CD4-positive, alpha-beta T cell (primary cell): ENCODE results near the gene TFR2. TPM values are rescaled to one million over a fixed set of nuclear protein-coding genes. Genes with fewer than 3 reads are reported as not detected.

Source experiments
- ATAC-seq: fragments of 200-7000 bp; cut with Tn5 transposase; one replicate; pipeline ENCODE4 v1.10.0; 2022; ENCODE audit warnings: mild to moderate bottlenecking; ENCODE audit not compliant: poor library complexity
- CTCF ChIA-PET: fragments of 350-600 bp; sonication (Branson Sonifier 250); formaldehyde crosslinking; loops from one replicate; lab custom pipeline; 2021; ENCODE audit warnings: antibody characterized with exemption, inconsistent platforms; lab: Charles Lee
- POLR2A ChIA-PET: fragments of 350-600 bp; sonication (Branson Sonifier 250); formaldehyde crosslinking; loops from one replicate; lab custom pipeline; 2021; ENCODE audit warnings: antibody characterized with exemption, inconsistent platforms; lab: Charles Lee
- DNase-seq, 14 experiments: peaks; one replicate each; pipeline ENCODE4 v3.0.0-alpha.2; 2013 to 2020; ENCODE audit warnings: mixed read lengths in 2 of 14
- H3K27ac ChIP-seq, 2 donors: one replicate each; pipeline versions ENCODE4 v1.5.1 to v1.7.0; 2013; ENCODE audit warnings: low read length in 2 of 2, low read depth in 1 of 2, mild to moderate bottlenecking in 1 of 2
- H3K27me3 ChIP-seq, 2 experiments: 1 replicate in 1 of 2; 2 replicates in 1 of 2; pipeline versions ENCODE4 v1.6.1 to v1.7.0; 2013; ENCODE audit warnings: low read length in 2 of 2, control low read depth in 1 of 2, mild to moderate bottlenecking in 1 of 2, moderate library complexity in 1 of 2; ENCODE audit not compliant: insufficient read depth in 2 of 2, control insufficient read depth in 1 of 2
- H3K36me3 ChIP-seq: one replicate; pipeline ENCODE4 v1.6.1; 2013; ENCODE audit warnings: low read length, control low read depth; ENCODE audit not compliant: insufficient read depth
- H3K4me1 ChIP-seq: one replicate; pipeline ENCODE4 v1.6.1; 2013; ENCODE audit warnings: low read length, control low read depth; ENCODE audit not compliant: insufficient read depth
- H3K4me3 ChIP-seq: one replicate; pipeline ENCODE4 v1.5.1; 2013; ENCODE audit warnings: mild to moderate bottlenecking, low read length, moderate library complexity
- H3K9me3 ChIP-seq, 2 experiments: 1 replicate in 1 of 2; 2 replicates in 1 of 2; pipeline versions ENCODE4 v1.6.1 to v1.7.0; 2013; ENCODE audit warnings: low read length in 2 of 2, mild to moderate bottlenecking in 2 of 2, control low read depth in 1 of 2, moderate library complexity in 1 of 2; ENCODE audit not compliant: control insufficient read depth in 1 of 2, insufficient read depth in 1 of 2
- H3K27ac Mint-ChIP-seq: one replicate; pipeline ENCODE4 v1.8.0; 2020; ENCODE audit warnings: mixed read lengths
- H3K27me3 Mint-ChIP-seq: one replicate; pipeline ENCODE4 v1.8.0; 2021; ENCODE audit warnings: mixed read lengths
- H3K36me3 Mint-ChIP-seq: one replicate; pipeline ENCODE4 v1.8.0; 2021; ENCODE audit warnings: low read depth, mixed read lengths
- H3K4me1 Mint-ChIP-seq: one replicate; pipeline ENCODE4 v1.8.0; 2021; ENCODE audit warnings: low read depth, mixed read lengths
- H3K4me3 Mint-ChIP-seq: one replicate; pipeline ENCODE4 v1.8.0; 2020; ENCODE audit warnings: mild to moderate bottlenecking, mixed read lengths
- H3K9me3 Mint-ChIP-seq: one replicate; pipeline ENCODE4 v1.8.0; 2020; ENCODE audit warnings: mixed read lengths
- intact Hi-C, 2 experiments: fragments of 100-400 bp; cut with DNase I in 1 of 2; cut with micrococcal nuclease in 1 of 2; formaldehyde crosslinking; loops; one replicate each; pipeline versions ENCODE4 v1.15.1 to v1.9.0; 2023 to 2025; cut with DNase I, micrococcal nuclease
- total RNA-seq, 174 experiments: library from RNA in 2 of 174; stranded (reverse) in 2 of 174; gene quantifications; one replicate each; pipeline ENCODE4 v1.2.3 and lab custom pipeline; 2021 to 2026
- TF ChIP-seq, protein P1 (sequence below): fragments of 200-600 bp; IDR thresholded peaks from one replicate; pipeline ENCODE4 v1.8.0; 2022; ENCODE audit warnings: antibody characterized with exemption, mild to moderate bottlenecking

The TFR2 gene
- total RNA-seq, 2 experiments from 2014 or later = 1.7 to 2.3 TPM

DNA sequence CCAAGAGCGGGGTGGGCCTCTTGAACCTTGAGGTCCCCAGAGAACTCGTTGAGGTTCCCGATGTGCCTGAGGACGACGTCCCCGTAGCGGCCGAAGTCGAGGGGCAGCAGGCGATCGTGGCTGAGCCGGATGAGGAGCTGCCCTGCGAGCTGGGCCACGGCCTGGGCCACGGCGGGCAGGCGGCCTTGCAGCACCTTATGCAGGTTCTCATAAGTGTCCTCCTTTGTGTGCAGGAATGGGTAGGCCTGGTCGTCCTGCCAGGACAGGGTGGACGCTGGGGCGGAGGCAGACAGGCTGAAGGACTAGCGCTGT is 14.2 kb downstream of the TFR2 start:
- TF ChIP-seq, protein P1, sequence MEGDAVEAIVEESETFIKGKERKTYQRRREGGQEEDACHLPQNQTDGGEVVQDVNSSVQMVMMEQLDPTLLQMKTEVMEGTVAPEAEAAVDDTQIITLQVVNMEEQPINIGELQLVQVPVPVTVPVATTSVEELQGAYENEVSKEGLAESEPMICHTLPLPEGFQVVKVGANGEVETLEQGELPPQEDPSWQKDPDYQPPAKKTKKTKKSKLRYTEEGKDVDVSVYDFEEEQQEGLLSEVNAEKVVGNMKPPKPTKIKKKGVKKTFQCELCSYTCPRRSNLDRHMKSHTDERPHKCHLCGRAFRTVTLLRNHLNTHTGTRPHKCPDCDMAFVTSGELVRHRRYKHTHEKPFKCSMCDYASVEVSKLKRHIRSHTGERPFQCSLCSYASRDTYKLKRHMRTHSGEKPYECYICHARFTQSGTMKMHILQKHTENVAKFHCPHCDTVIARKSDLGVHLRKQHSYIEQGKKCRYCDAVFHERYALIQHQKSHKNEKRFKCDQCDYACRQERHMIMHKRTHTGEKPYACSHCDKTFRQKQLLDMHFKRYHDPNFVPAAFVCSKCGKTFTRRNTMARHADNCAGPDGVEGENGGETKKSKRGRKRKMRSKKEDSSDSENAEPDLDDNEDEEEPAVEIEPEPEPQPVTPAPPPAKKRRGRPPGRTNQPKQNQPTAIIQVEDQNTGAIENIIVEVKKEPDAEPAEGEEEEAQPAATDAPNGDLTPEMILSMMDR = no peak
- ChIA-PET POLR2A (interaction anchor here (0.7 to 3.5 kb wide), 13 partner anchors 15 to 248 kb away, joined by 3 to 40 read pairs (median 5); partner anchors contain the start of genes AGFG2, FBXO24, GNB2 and LRCH4), CTCF (interaction anchor here (1.5 to 3.0 kb wide), 3 partner anchors 14 to 78 kb away, joined by 5 to 8 read pairs (median 8); partner anchors contain the start of genes MOSPD3 and POP7)
- peak overlapping the region; percentile 62 to 73 for H3K27ac ChIP-seq
- intact Hi-C loops = loop anchor here (2.0 to 5.0 kb wide), 4 partner anchors 14 to 66 kb away; partner anchors contain the start of genes GNB2 (in 2 of the 2) and MOSPD3 (in 2 of the 2)
- Mint-ChIP-seq H3K36me3 (no peaks in the 10 kb centered on the region), H3K27ac (peak overlapping the region; percentile 62), H3K27me3 (no peaks in the 10 kb centered on the region), H3K4me1 (peaks cover 26% of the 10 kb centered on the region), H3K9me3 (no peaks in the 10 kb centered on the region), H3K4me3 (no peak overlapping the region)
- no peaks in the 10 kb centered on the region for H3K27me3 ChIP-seq
- H3K4me1 ChIP-seq = peaks cover 36% of the 10 kb centered on the region
- no peaks in the 10 kb centered on the region for H3K9me3 ChIP-seq
- H3K4me3 ChIP-seq = peak overlapping the region; percentile 52
- DNase-seq (no peak), ATAC-seq (no peak)
- H3K36me3 ChIP-seq = no peaks in the 10 kb centered on the region

DNA sequence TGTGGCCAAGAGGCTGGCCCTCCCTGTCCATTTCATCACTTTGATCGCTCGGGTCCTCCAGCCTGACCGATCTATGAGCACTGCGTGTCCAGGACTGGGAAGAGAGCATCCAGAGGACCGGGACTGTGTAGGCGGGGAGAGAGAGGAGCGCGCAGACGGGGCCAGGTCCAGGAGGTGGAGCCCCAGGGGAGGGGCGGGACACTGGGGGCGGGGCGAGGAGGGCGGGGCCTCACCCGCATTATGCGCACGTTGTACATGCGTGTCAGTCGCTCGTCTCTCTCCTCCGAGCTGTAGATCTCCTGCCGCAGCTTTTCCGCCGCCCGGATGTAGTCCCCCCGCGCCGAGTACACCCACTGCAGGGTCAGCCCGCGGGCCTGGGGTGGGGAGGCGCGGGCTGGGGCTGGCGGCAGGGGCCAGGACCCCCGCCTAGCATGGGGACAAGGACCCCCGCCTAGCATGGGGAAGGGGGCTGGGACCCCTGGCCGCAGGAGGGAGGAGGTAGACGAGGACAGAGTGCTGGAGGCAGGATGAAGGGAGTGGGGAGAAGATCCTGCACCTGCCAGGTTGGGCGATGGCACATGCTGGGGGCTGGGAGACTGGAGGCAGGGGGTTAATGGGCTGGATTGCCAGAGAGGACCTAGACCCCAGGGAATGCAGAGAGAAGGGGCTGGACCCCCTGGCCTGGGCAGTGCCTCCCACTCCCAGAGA is 14.7 kb downstream of the TFR2 start:
- TF ChIP-seq, protein P1 = no peak
- Mint-ChIP-seq H3K27ac (peak overlapping the region; percentile 62), H3K36me3 (peaks cover 2% of the 10 kb centered on the region), H3K4me1 (peaks cover 26% of the 10 kb centered on the region), H3K9me3 (no peaks in the 10 kb centered on the region), H3K4me3 (peak overlapping the region; percentile 78), H3K27me3 (no peaks in the 10 kb centered on the region)
- H3K27ac ChIP-seq = peak overlapping the region; percentile 62 to 73
- intact Hi-C loops = loop anchor here (2.0 to 5.0 kb wide), 4 partner anchors 14 to 66 kb away; partner anchors contain the start of genes GNB2 (in 2 of the 2) and MOSPD3 (in 2 of the 2)
- H3K4me1 ChIP-seq = peaks cover 36% of the 10 kb centered on the region
- peak overlapping the region; percentile 52 for H3K4me3 ChIP-seq
- no peaks in the 10 kb centered on the region for H3K36me3 ChIP-seq
- ChIA-PET POLR2A (interaction anchor here (0.7 to 3.5 kb wide), 15 partner anchors 14 to 248 kb away, joined by 3 to 40 read pairs (median 4); partner anchors contain the start of genes AGFG2, FBXO24, GNB2 and LRCH4), CTCF (interaction anchor here (1.5 to 3.0 kb wide), 3 partner anchors 14 to 78 kb away, joined by 5 to 8 read pairs (median 8); partner anchors contain the start of genes MOSPD3 and POP7)
- DNase-seq = peak; percentile 84 to 96 (median 89)
- H3K27me3 ChIP-seq = no peaks in the 10 kb centered on the region
- H3K9me3 ChIP-seq = no peaks in the 10 kb centered on the region
- ATAC-seq = peak; percentile 98

DNA sequence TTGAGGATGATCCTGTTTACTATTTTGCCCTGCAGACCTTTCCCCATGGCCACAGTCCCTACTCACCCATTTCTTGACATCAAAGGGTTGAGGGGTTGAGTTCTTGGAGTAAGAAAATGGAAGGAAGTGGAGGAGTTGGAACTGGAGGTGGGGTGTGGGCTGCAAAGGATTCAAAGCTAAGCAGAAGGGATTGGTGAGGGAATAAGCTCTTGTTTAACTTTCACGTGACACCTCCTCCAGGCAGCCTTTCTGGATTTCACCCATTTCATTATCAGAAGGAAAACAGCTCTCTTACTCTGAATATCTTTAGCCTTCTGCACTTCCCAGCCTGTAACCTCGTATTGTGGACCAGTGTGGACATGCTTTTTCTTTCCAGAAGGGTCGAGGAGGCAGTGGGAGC is 15.3 kb downstream of the TFR2 start:
- H3K27me3 Mint-ChIP-seq = no peaks in the 10 kb centered on the region
- ATAC-seq = no peak
- ChIA-PET POLR2A (interaction anchor here (0.9 to 3.5 kb wide), 14 partner anchors 13 to 249 kb away, joined by 3 to 40 read pairs (median 4); partner anchors contain the start of genes AGFG2, FBXO24, GNB2 and LRCH4), CTCF (interaction anchor here (1.5 to 3.0 kb wide), 3 partner anchors 13 to 79 kb away, joined by 5 to 8 read pairs (median 8); partner anchors contain the start of genes MOSPD3 and POP7)
- Histone ChIP-seq H3K27ac (no peak overlapping the region), H3K9me3 (no peaks in the 10 kb centered on the region), H3K27me3 (no peaks in the 10 kb centered on the region), H3K36me3 (no peaks in the 10 kb centered on the region), H3K4me1 (peaks cover 36% of the 10 kb centered on the region), H3K4me3 (peak overlapping the region; percentile 49)
- TF ChIP-seq, protein P1 = no peak
- H3K36me3 Mint-ChIP-seq = peaks cover 5% of the 10 kb centered on the region
- intact Hi-C loops = loop anchor here (2.0 to 5.0 kb wide), 4 partner anchors 13 to 67 kb away; partner anchors contain the start of genes GNB2 (in 2 of the 2) and MOSPD3 (in 2 of the 2)
- no peak for DNase-seq
- H3K27ac Mint-ChIP-seq = peak overlapping the region; percentile 62
- peak overlapping the region; percentile 78 for H3K4me3 Mint-ChIP-seq
- H3K4me1 Mint-ChIP-seq = peaks cover 26% of the 10 kb centered on the region
- H3K9me3 Mint-ChIP-seq = no peaks in the 10 kb centered on the region
